Liver (tissue), 3 donors: Measurements from ENCODE around the gene SIRT6.

Source experiments
- CTCF ChIP-seq: fragments of 150-350 bp; IDR thresholded peaks from 2 replicates; pipeline ENCODE4 v1.5.1; 2017; ENCODE audit warnings: improper control_type of control experiment, low read depth, low read length; ENCODE audit not compliant: missing input control
- EGR1 ChIP-seq, 2 donors: IDR thresholded peaks; 2 replicates each; pipeline ENCODE4 v1.6.1; 2016 to 2018; ENCODE audit warnings: antibody characterized with exemption in 2 of 2, low read depth in 2 of 2
- HNF4A ChIP-seq, 2 donors: conservative IDR thresholded peaks; 2 replicates each; pipeline ENCODE4 v1.6.1; 2016; ENCODE audit warnings: antibody characterized with exemption in 2 of 2, mild to moderate bottlenecking in 2 of 2
- JUND ChIP-seq, 2 donors: IDR thresholded peaks; 2 replicates each; pipeline ENCODE4 v1.6.1; 2016; ENCODE audit warnings: antibody characterized with exemption in 2 of 2
- MAX ChIP-seq: IDR thresholded peaks from 2 replicates; pipeline ENCODE4 v1.6.1; 2016; ENCODE audit warnings: antibody characterized with exemption
- RAD21 ChIP-seq, 2 donors: IDR thresholded peaks; 2 replicates each; pipeline ENCODE4 v1.6.1; 2016; ENCODE audit warnings: antibody characterized with exemption in 2 of 2, mild to moderate bottlenecking in 2 of 2
- REST ChIP-seq: IDR thresholded peaks from 2 replicates; pipeline ENCODE4 v1.6.1; 2016; ENCODE audit warnings: antibody characterized with exemption, mild to moderate bottlenecking
- SP1 ChIP-seq: IDR thresholded peaks from 2 replicates; pipeline ENCODE4 v1.6.1; 2018; ENCODE audit warnings: antibody characterized with exemption, mild to moderate bottlenecking
- TAF1 ChIP-seq: conservative IDR thresholded peaks from 2 replicates; pipeline ENCODE4 v1.6.1; 2016; ENCODE audit warnings: antibody characterized with exemption, mild to moderate bottlenecking
- YY1 ChIP-seq: IDR thresholded peaks from 2 replicates; pipeline ENCODE4 v1.6.1; 2016; ENCODE audit warnings: antibody characterized with exemption, mild to moderate bottlenecking
- donor health status: healthy.
- donor health status: healthy.

GRCh38 chr19:4134351-4134750 is 48.0 kb downstream of the SIRT6 start:
- TF ChIP-seq CTCF (no peak), YY1 (no peak), REST (no peak), JUND (IDR thresholded peaks at IDR 0.05) (no peak), TAF1 (no peak), RAD21 (IDR thresholded peaks at IDR 0.05) (no peak), MAX (no peak), SP1 (no peak), EGR1 (IDR thresholded peaks at IDR 0.05; ENCODE audit: low read depth in 2 of 2) (no peak), HNF4A (conservative IDR thresholded peaks at IDR 0.05) (no peak)
